Glomerular visceral epithelial cell (primary cell): ENCODE results near the gene HIPK1.

Source experiments
- DNase-seq: peaks from one replicate; pipeline ENCODE4 v3.0.0-alpha.2; 2016; ENCODE audit errors: extremely low spot score

HIPK1 gene

GRCh38 chr1:113928941-113929749 is at the start of gene HIPK1:
HIPK1 (plus strand) TSS chr1:113929324.
- DNase-seq: peak; percentile 87

- no peak for DNase-seq
Measured at GRCh38 chr1:113879739-113880038, 49.4 kb upstream of the HIPK1 start.

- DNase-seq: no peak
Measured at GRCh38 chr1:113881661-113882060, 47.5 kb upstream of the HIPK1 start.

- DNase-seq: no peak
Measured at GRCh38 chr1:113886417-113887401, 42.4 kb upstream of the HIPK1 start.

GRCh38 chr1:113887402-113888175 is 41.5 kb upstream of the HIPK1 start, which contains the start of gene BCL2L15:
BCL2L15 (minus strand) TSS chr1:113887581; CDS start chr1:113887375, 206 bp downstream.
- DNase-seq: peak; percentile 69

- DNase-seq: no peak
Measured at GRCh38 chr1:113890816-113891215, 38.3 kb upstream of the HIPK1 start.

- DNase-seq: no peak
Measured at GRCh38 chr1:113891631-113892220, 37.4 kb upstream of the HIPK1 start.

- DNase-seq: no peak
Measured at GRCh38 chr1:113893267-113893666, 35.9 kb upstream of the HIPK1 start.

- no peak for DNase-seq
Measured at GRCh38 chr1:113895098-113895497, 34.0 kb upstream of the HIPK1 start.

GRCh38 chr1:113895961-113896360 is 33.2 kb upstream of the HIPK1 start:
- DNase-seq: no peak

- no peak for DNase-seq
Measured at GRCh38 chr1:113898241-113898814, 30.8 kb upstream of the HIPK1 start.

- no peak for DNase-seq
Measured at GRCh38 chr1:113899111-113899510, 30.0 kb upstream of the HIPK1 start.

GRCh38 chr1:113901191-113901590 is 27.9 kb upstream of the HIPK1 start:
- no peak for DNase-seq

GRCh38 chr1:113903501-113904292 is 25.4 kb upstream of the HIPK1 start:
- peak; percentile 17 for DNase-seq

GRCh38 chr1:113904293-113904673 is 24.8 kb upstream of the HIPK1 start:
- no peak for DNase-seq

GRCh38 chr1:113904674-113905434 is 24.3 kb upstream of the HIPK1 start, which contains the start of the genes AP4B1 and DCLRE1B:
AP4B1 (minus strand) TSS chr1:113904799; CDS start chr1:113904717, 82 bp downstream.
DCLRE1B (plus strand) TSS chr1:113905326; CDS start chr1:113905587, 261 bp downstream.
- peak; percentile 100 for DNase-seq

- DNase-seq: no peak
Measured at GRCh38 chr1:113905435-113905861, 23.7 kb upstream of the HIPK1 start.

GRCh38 chr1:113912594-113913311 is 16.4 kb upstream of the HIPK1 start:
- peak; percentile 75 for DNase-seq

GRCh38 chr1:113913312-113913668 is 15.8 kb upstream of the HIPK1 start:
- DNase-seq: no peak
